ENCODE data around the gene ALDH7A1.

- TF ChIP-seq POLR2A (IDR thresholded peaks at IDR 0.05; ENCODE audit: low read depth, low read length) (no peak), POLR2AphosphoS5 (IDR thresholded peaks at IDR 0.05; ENCODE audit: low read depth, low read length) (no peak), TAF1 (IDR thresholded peaks at IDR 0.05; ENCODE audit: borderline replicate concordance, low read depth, low read length) (no peak)
Measured at GRCh38 chr5:126561908-126562307, 33.1 kb downstream of the ALDH7A1 start.

Measured in GM12892 (cell line).